Neural progenitor cell (in vitro differentiated cells): ENCODE measurements around the gene TNIP1.

ENCODE experiments used
- EZH2 ChIP-seq: fragments of 200-600 bp; sonication (generic); IDR thresholded peaks from 2 replicates; pipeline ENCODE4 v1.6.1; 2017; ENCODE audit warnings: antibody characterized with exemption, mild to moderate bottlenecking, moderate library complexity
- TF ChIP-seq, protein P1 (sequence below): fragments of 200-600 bp; sonication (generic); IDR thresholded peaks from 2 replicates; pipeline ENCODE4 v1.5.1; 2017; ENCODE audit warnings: antibody characterized with exemption, mild to moderate bottlenecking

DNA sequence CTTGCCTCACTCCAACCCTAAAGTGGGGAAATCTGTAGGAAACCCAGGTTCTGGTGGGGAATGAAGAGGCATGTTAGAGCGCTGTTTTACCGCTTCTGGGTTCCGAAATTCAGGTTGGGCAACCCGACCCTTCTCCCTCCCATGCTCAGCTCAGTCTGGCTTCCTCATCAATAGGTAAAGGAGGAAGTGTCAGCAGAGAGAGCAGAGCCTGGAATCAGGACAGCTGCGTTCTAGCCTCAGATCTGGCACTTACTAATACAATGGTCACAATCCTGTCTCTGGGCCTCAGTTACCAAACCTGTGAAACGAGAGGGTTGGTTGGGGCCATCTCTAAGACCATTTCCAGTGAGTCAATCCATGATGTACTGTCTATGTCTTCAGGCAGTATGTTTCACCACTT is 16.2 kb upstream of the TNIP1 start:
- TF ChIP-seq, protein P1, sequence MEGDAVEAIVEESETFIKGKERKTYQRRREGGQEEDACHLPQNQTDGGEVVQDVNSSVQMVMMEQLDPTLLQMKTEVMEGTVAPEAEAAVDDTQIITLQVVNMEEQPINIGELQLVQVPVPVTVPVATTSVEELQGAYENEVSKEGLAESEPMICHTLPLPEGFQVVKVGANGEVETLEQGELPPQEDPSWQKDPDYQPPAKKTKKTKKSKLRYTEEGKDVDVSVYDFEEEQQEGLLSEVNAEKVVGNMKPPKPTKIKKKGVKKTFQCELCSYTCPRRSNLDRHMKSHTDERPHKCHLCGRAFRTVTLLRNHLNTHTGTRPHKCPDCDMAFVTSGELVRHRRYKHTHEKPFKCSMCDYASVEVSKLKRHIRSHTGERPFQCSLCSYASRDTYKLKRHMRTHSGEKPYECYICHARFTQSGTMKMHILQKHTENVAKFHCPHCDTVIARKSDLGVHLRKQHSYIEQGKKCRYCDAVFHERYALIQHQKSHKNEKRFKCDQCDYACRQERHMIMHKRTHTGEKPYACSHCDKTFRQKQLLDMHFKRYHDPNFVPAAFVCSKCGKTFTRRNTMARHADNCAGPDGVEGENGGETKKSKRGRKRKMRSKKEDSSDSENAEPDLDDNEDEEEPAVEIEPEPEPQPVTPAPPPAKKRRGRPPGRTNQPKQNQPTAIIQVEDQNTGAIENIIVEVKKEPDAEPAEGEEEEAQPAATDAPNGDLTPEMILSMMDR, result no peak
- no peak for TF ChIP-seq EZH2
